ENCODE measurements around the gene RNF213.
"Not testable (repeated sequence)": the region's sequence is repeated elsewhere in the genome, so short reads cannot be mapped to it uniquely, and the experiment has no call there.

- not testable (repeated sequence) for TF ChIP-seq CTCF (IDR thresholded peaks at IDR 0.05 in 2 of 3, conservative IDR thresholded peaks at IDR 0.05 in 1 of 3; ENCODE audit: control insufficient read depth in 2 of 3, extremely low read depth in 1 of 3, insufficient read depth in 1 of 3, low read depth in 3 of 3, low read length in 3 of 3); BMI1 (IDR thresholded peaks at IDR 0.05; ENCODE audit: borderline replicate concordance); SMAD1 (IDR thresholded peaks at IDR 0.05; ENCODE audit: low read depth, partially characterized antibody); ZNF274 (IDR thresholded peaks at IDR 0.05; ENCODE audit: insufficient read depth, insufficient read length); TBL1XR1 (IDR thresholded peaks at IDR 0.05; ENCODE audit: low read depth, low read length); KDM1A (IDR thresholded peaks at IDR 0.05; ENCODE audit: borderline replicate concordance); BHLHE40 (IDR thresholded peaks at IDR 0.05; ENCODE audit: borderline replicate concordance in 1 of 2, low read depth in 2 of 2, low read length in 1 of 2); ELK1 (IDR thresholded peaks at IDR 0.05; ENCODE audit: low read depth, low read length); JUNB (IDR thresholded peaks at IDR 0.05); ESRRA (IDR thresholded peaks at IDR 0.05; ENCODE audit: low read length); POLR2AphosphoS2 (IDR thresholded peaks at IDR 0.05; ENCODE audit: low read depth, low read length); HCFC1 (IDR thresholded peaks at IDR 0.05; ENCODE audit: low read length)
Observed at GRCh38 chr17:80410441-80411087, 149.9 kb downstream of the RNF213 start.

All from GM12878 (cell line).